Muscle layer of duodenum (tissue), 2 donors: ENCODE data around the gene LHFPL3.
A peak's percentile ranks its signal among the peaks of the same experiment; 100 is the strongest.
"Not testable (repeated sequence)": the region's sequence is repeated elsewhere in the genome, so short reads cannot be mapped to it uniquely, and the experiment has no call there.

Experiments used
- H3K27ac ChIP-seq: one replicate; pipeline ENCODE4 v1.7.0; 2013; ENCODE audit warnings: mild to moderate bottlenecking, low read length
- H3K27me3 ChIP-seq: one replicate; pipeline ENCODE4 v1.7.0; 2013; ENCODE audit warnings: low read depth, mild to moderate bottlenecking, control low read depth, low read length
- H3K36me3 ChIP-seq, 2 donors: one replicate each; pipeline ENCODE4 v1.7.0; 2013; ENCODE audit warnings: low read length in 2 of 2, control low read depth in 1 of 2, mild to moderate bottlenecking in 1 of 2; ENCODE audit not compliant: insufficient read depth in 2 of 2, control insufficient read depth in 1 of 2
- H3K4me1 ChIP-seq, 2 donors: one replicate each; pipeline ENCODE4 v1.7.0; 2013; ENCODE audit warnings: low read length in 2 of 2, mild to moderate bottlenecking in 2 of 2, control low read depth in 1 of 2, moderate library complexity in 1 of 2; ENCODE audit not compliant: insufficient read depth in 2 of 2, control insufficient read depth in 1 of 2
- H3K4me3 ChIP-seq, 2 donors: one replicate each; pipeline ENCODE4 v1.7.0; 2013; ENCODE audit warnings: low read length in 2 of 2, low read depth in 1 of 2, mild to moderate bottlenecking in 1 of 2
- H3K9me3 ChIP-seq, 2 donors: one replicate each; pipeline ENCODE4 v1.7.0; 2013; ENCODE audit warnings: low read length in 2 of 2, control low read depth in 1 of 2, mild to moderate bottlenecking in 1 of 2; ENCODE audit not compliant: control insufficient read depth in 1 of 2
- donor health status: healthy.

The LHFPL3 gene

DNA sequence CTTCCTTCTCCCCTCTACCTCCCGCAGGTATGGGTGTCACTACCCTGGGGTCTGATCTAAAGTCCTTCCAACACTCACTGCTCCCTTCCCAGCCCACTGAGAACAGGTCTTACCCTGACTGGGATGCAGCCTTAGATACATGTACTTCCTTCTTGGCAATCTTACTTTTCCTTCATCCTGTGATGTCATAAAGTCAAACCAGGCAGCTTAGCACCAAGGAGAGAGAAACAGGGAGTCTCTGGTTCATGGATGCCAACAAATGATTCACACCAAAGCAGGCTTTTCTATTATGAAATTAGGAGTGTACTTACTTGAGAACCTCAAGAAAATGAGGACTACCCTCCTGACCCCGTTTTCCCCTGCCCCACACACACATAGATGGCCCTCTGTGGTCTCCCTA lies 574.6 kb downstream of the LHFPL3 start:
- Histone ChIP-seq H3K4me3 (no peak overlapping the region), H3K9me3 (no peaks in the 10 kb centered on the region), H3K36me3 (no peaks in the 10 kb centered on the region), H3K27me3 (no peaks in the 10 kb centered on the region), H3K4me1 (no peaks in the 10 kb centered on the region), H3K27ac (no peak overlapping the region)

DNA sequence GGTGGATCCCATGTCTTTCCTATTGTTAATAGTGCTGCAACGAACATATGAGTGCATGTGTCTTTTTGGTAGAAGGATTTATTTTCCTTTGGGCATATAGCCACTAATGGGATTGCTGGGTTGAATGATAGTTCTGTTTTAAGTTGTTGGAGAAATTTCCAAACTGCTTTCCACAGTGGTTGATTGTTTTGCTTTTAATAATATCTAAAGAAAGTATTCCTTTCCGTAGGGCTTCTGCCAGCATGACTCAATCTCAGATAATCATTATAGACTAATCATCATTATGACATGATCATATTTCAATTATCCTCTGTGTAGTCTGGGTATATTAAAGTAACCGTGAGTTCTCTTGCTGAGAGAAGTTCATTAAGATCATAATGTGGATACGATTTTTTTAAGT lies 575.4 kb downstream of the LHFPL3 start:
- H3K27me3 ChIP-seq, result no peaks in the 10 kb centered on the region
- H3K27ac ChIP-seq, result no peak overlapping the region
- H3K36me3 ChIP-seq, result no peaks in the 10 kb centered on the region
- no peaks in the 10 kb centered on the region for H3K9me3 ChIP-seq
- H3K4me1 ChIP-seq, result no peaks in the 10 kb centered on the region
- H3K4me3 ChIP-seq, result no peak overlapping the region

DNA sequence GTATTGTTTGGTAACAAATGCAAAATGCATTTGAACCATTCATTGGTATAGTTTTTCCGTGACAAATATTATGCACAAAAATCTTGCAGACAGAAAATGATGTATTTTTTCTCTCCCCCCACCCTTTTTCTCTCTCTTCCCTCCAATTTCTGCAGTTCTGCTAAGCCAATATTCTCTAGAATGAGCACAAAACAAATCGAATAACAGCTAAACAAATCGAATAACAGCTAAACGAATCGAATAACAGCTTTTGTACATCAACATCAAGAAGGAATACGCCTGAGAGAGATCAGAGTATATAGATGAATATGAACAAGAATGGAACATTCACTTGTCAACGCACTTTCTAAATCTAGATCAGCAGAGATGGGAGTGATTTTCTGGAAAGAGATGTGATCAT lies 577.6 kb downstream of the LHFPL3 start:
- no peaks in the 10 kb centered on the region for H3K4me1 ChIP-seq
- H3K4me3 ChIP-seq, result no peak overlapping the region
- H3K27me3 ChIP-seq, result no peaks in the 10 kb centered on the region
- no peak overlapping the region for H3K27ac ChIP-seq
- no peaks in the 10 kb centered on the region for H3K36me3 ChIP-seq
- no peaks in the 10 kb centered on the region for H3K9me3 ChIP-seq

DNA sequence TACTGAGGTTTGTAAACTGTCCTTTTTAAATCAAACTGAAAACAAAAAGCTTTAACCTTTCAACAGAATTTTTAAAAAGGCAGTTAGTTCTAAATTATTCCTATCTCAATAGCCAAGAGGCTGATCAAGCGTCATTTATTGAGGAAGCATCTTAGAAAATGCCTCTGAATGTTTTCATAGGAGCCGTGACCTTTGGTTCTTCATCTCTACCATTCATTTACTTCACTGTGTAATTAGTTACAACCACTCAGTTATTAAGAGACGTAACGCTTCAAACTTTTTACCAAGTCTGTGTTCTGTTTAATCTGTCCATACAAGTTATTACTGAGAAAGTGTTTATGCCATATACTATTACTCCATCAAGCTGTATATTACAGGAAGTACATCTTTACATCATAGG lies 578.2 kb downstream of the LHFPL3 start:
- no peaks in the 10 kb centered on the region for H3K4me1 ChIP-seq
- H3K27ac ChIP-seq, result no peak overlapping the region
- H3K4me3 ChIP-seq, result no peak overlapping the region
- no peaks in the 10 kb centered on the region for H3K27me3 ChIP-seq
- no peaks in the 10 kb centered on the region for H3K9me3 ChIP-seq
- H3K36me3 ChIP-seq, result no peaks in the 10 kb centered on the region

DNA sequence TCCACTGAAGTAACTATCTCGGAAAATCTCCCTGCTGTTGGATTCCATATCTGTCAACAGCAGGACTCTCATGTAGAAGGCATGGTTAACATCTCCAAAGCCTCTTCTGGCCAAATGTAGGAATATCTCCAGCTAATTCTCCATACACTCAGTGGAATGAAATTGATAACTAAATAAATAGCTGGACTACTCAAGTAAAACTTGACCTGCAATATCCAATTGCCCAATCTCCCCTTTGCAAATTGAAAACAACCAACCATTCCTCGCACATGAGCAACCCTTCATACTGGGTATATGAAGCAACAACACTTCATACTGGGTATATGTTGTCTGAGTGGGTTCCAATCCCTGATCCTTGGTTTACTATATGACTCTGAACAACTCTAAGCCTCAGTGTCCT lies 580.2 kb downstream of the LHFPL3 start:
- Histone ChIP-seq H3K27ac (no peak overlapping the region), H3K36me3 (no peaks in the 10 kb centered on the region), H3K9me3 (no peaks in the 10 kb centered on the region), H3K4me3 (no peak overlapping the region), H3K27me3 (no peaks in the 10 kb centered on the region), H3K4me1 (no peaks in the 10 kb centered on the region)

DNA sequence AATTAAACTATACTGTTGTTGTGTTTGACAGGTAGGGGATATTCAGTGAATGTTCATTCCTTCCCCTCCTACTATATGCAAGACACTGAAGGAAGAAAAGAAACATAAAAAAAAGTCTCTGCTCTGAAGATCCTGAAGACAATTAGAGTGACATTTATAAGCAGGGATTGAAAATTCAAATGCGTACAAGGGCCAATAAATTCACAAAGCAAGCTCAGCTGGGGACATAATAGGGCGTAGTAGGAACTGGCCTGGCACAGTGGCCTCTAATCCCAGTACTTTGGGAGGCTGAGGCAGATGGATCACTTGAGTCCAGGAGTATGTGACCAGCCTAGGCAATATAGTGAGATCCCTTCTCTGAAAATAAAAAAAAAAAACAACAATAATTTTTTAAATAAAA lies 580.7 kb downstream of the LHFPL3 start:
- no peaks in the 10 kb centered on the region for H3K27me3 ChIP-seq
- no peaks in the 10 kb centered on the region for H3K4me1 ChIP-seq
- no peaks in the 10 kb centered on the region for H3K9me3 ChIP-seq
- H3K27ac ChIP-seq, result no peak overlapping the region
- no peak overlapping the region for H3K4me3 ChIP-seq
- no peaks in the 10 kb centered on the region for H3K36me3 ChIP-seq

DNA sequence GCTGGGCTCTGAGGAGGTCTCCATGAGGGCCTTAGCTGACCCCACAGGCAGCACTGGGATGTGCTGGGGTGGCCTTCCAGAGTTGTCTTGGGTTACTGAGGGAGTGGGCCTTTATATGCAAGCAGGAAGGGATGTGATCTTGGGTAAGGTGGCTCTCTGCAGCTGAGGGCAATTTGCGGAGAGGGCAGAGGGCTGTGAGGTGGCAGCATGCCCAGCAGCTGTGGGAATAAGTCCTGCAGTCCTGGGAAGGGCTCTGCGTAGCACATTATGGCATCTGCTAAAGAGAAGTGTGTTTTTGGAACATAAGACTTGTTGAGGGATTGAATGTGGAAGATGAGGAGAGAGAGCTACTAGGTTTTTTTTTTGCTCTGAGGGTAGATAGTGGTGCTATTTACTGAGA lies 586.0 kb downstream of the LHFPL3 start:
- Histone ChIP-seq H3K4me1 (no peaks in the 10 kb centered on the region), H3K27ac (no peak overlapping the region), H3K36me3 (no peaks in the 10 kb centered on the region), H3K27me3 (no peaks in the 10 kb centered on the region), H3K4me3 (no peak overlapping the region), H3K9me3 (no peaks in the 10 kb centered on the region)

DNA sequence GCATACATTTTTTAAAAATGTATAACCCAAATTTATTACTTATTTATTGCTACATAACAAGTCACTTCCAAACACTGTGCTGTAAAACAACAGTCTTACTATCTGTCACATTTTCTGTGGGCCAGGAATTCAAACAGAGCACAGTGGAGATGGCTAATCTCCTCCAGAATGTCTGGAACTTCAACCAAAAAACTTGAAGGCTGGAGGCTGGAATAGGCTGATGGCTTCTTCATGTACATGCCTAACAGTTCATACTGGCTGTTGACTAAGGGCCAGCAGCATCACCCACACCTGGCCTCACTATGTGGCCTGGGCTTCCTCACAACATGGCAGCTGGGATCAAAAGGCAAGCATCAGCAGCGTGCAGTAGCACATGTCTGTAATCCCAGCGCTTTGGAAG lies 593.2 kb downstream of the LHFPL3 start:
- Histone ChIP-seq H3K4me1 (peaks cover 3 to 5% of the 10 kb centered on the region in 2 donors), H3K4me3 (no peak overlapping the region), H3K27me3 (no peaks in the 10 kb centered on the region), H3K36me3 (no peaks in the 10 kb centered on the region), H3K27ac (no peak overlapping the region), H3K9me3 (no peaks in the 10 kb centered on the region)

DNA sequence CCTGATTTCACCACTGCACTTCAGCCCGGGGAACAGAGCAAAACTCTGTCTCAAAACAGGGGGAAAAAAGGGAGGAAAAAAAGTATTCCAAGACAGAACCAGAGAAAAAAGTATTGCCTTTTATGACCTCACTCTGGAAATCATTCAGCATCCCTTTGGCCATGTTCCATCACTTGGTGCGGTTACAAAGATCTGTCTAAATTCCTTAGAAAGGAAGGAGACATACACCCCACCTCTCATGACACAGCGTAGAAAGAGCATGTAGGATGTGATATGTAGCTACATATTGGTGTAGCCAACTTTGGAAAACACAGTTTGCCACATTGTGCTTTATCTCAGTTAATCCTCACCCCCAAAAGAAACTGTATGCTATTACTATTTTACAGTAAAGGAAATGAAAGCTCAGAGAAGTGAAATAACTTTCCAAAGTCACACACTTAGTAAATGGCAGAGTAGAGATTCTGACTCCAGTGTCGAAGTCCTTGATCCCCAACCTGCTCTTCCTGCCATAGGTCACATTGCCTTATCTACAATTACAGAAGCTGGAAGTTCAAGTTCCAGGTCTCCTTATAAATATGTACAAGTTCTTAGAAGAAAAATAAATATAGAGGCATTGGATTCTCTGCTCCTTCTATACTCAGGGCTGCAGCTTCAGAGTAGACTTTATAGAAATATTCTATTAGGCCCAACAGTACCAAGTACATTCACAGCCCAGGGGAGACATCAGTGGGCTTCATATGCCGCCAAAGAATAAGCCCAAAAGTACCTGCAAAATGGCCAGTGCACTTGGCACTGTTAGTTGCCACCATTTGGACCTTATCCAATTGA lies 594.0 kb downstream of the LHFPL3 start:
- H3K4me3 ChIP-seq, result peak overlapping the region in 1 of 2 donors; percentile 19
- H3K27me3 ChIP-seq, result no peaks in the 10 kb centered on the region
- H3K27ac ChIP-seq, result peak overlapping the region; percentile 43
- H3K9me3 ChIP-seq, result no peaks in the 10 kb centered on the region
- peaks cover 3 to 5% of the 10 kb centered on the region in 2 donors for H3K4me1 ChIP-seq
- H3K36me3 ChIP-seq, result no peaks in the 10 kb centered on the region

DNA sequence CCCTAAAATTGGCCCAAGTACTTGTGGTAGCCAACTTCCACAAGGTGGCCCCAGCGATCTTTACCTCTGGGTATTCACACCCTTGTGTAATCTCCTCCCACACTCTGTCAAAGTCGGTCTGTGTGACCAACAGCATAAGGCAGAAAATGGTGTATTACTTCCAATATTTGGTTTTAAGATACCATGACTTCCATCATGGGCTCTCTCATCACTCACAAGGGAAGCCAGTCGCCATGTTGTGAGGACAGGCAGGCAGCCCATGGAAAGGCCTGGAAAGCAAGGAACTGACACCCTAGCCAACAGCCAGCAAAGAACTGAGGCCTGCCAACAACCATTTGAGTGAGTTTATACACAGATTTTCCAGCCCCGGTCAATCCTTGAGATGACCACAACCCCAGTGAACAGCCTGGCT lies 594.6 kb downstream of the LHFPL3 start:
- Histone ChIP-seq H3K27me3 (no peaks in the 10 kb centered on the region), H3K27ac (peak overlapping the region; percentile 43), H3K4me3 (peak overlapping the region in 1 of 2 donors; percentile 0), H3K9me3 (no peaks in the 10 kb centered on the region), H3K36me3 (no peaks in the 10 kb centered on the region), H3K4me1 (peaks cover 3 to 5% of the 10 kb centered on the region in 2 donors)

DNA sequence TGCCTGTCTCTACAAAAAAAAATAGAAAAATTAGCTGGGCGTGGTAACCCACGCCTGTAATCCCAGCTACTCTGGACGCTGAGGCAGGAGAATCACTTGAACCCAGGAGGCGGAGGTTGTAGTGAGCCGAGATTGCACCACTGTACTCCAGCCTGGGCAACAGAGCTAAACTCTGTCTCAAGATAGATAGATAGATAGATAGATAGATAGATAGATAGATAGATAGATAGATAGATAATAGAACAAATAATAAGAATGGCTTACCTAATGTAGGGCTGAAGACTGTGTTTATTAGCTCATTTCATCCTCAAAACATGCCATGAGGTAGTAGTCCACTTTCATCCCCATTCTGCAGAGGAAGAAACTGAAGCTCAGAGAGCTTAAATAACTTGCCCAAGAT lies 597.8 kb downstream of the LHFPL3 start:
- H3K4me3 ChIP-seq, H3K9me3 ChIP-seq, H3K4me1 ChIP-seq, H3K27me3 ChIP-seq, H3K36me3 ChIP-seq: not testable (repeated sequence)
- H3K27ac ChIP-seq, result peak overlapping the region; percentile 58

DNA sequence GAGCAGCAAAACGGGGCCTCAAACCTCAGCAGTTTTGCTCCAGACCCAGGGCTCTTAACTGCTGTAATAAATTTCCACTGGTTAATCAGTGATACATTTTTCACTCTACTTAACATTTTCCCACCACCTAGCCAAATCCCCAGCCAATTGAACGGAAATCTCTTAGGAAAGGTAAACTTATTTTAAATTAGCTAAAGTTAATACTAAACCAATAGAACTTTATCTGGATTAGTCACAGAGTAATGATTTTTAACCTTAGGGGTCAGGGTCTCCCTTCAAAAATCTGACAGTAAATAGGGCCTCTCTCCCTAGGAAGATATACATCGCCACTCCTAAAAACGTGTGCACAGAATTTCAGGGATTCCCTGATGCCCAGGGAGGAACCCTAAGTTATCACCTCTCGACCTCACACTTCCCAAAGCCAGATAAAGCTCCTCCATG lies 598.2 kb downstream of the LHFPL3 start:
- Histone ChIP-seq H3K27me3 (no peaks in the 10 kb centered on the region), H3K4me3 (no peak overlapping the region), H3K27ac (peak overlapping the region; percentile 58), H3K36me3 (no peaks in the 10 kb centered on the region), H3K4me1 (peaks cover 3 to 5% of the 10 kb centered on the region in 2 donors), H3K9me3 (no peaks in the 10 kb centered on the region)
